ENCODE data around the gene CALN1. TPM values are rescaled to one million over a fixed set of nuclear protein-coding genes. Genes with fewer than 3 reads are reported as not detected.
A peak's percentile ranks its signal among the peaks of the same experiment; 100 is the strongest.

Gene CALN1
- total and polyA plus RNA-seq, 2 of the 8 experiments (the other 6 are each of a cell fraction or from before 2014, with no cell fraction given), result 6.4 to 15.2 TPM

- TF ChIP-seq JUND (IDR thresholded peaks at IDR 0.05; ENCODE audit: low read length), result no peak
- no peak for TF ChIP-seq RFX5 (IDR thresholded peaks at IDR 0.05; ENCODE audit: borderline replicate concordance, low read depth, low read length)
- TF ChIP-seq SIX5 (IDR thresholded peaks at IDR 0.05; ENCODE audit: low read depth, low read length), result no peak
- TF ChIP-seq, protein P1, sequence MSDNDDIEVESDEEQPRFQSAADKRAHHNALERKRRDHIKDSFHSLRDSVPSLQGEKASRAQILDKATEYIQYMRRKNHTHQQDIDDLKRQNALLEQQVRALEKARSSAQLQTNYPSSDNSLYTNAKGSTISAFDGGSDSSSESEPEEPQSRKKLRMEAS (IDR thresholded peaks at IDR 0.05), result no peak
- TF ChIP-seq SIN3A (conservative IDR thresholded peaks at IDR 0.05 in 1 of 2, IDR thresholded peaks at IDR 0.05 in 1 of 2; ENCODE audit: low read depth in 1 of 2, low read length in 2 of 2), result no peak
- TF ChIP-seq CHD2 (IDR thresholded peaks at IDR 0.05; ENCODE audit: low read length), result no peak
- no peak for TF ChIP-seq TAF1 (IDR thresholded peaks at IDR 0.05; ENCODE audit: low read depth, low read length)
- TF ChIP-seq ATF2 (IDR thresholded peaks at IDR 0.05; ENCODE audit: low read length), result no peak
- TF ChIP-seq EZH2 (IDR thresholded peaks at IDR 0.05; ENCODE audit: low read depth, low read length, severe bottlenecking), result no peak
- TF ChIP-seq TBP (IDR thresholded peaks at IDR 0.05; ENCODE audit: low read depth, low read length), result no peak; the same call in 1 of the 2 replicates
- TF ChIP-seq ATF3 (IDR thresholded peaks at IDR 0.05; ENCODE audit: insufficient read depth, low read depth, low read length), result no peak
- TF ChIP-seq CBX8 (IDR thresholded peaks at IDR 0.05; ENCODE audit: borderline replicate concordance, low read depth, low read length), result no peak
- peak; percentile 4; the same call in 1 of the 2 replicates for TF ChIP-seq MAFK (IDR thresholded peaks at IDR 0.05; ENCODE audit: low read depth, low read length)
- TF ChIP-seq, protein P2, sequence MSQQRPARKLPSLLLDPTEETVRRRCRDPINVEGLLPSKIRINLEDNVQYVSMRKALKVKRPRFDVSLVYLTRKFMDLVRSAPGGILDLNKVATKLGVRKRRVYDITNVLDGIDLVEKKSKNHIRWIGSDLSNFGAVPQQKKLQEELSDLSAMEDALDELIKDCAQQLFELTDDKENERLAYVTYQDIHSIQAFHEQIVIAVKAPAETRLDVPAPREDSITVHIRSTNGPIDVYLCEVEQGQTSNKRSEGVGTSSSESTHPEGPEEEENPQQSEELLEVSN (IDR thresholded peaks at IDR 0.05), result no peak
- TF ChIP-seq HDAC2 (IDR thresholded peaks at IDR 0.05; ENCODE audit: borderline replicate concordance in 1 of 2, low read depth in 2 of 2, low read length in 2 of 2), result 0 out of 4 replicates have a peak, but pooled peaks of 1 of the 2 experiments have one; percentile 32
- TF ChIP-seq JUN (IDR thresholded peaks at IDR 0.05; ENCODE audit: low read depth, low read length), result no peak
- TF ChIP-seq CTCF (IDR thresholded peaks at IDR 0.05; ENCODE audit: control extremely low read depth in 1 of 3, insufficient read depth in 1 of 3, low read depth in 1 of 3, low read length in 3 of 3), result peak; percentile 75 to 84 (median 83)
Observed at GRCh38 chr7:71752171-71752935, 659.8 kb downstream of the CALN1 start (continued).

Measured in H1 (cell line).